Superior temporal gyrus (tissue), 1 donor: ENCODE results near the gene ARSJ.
A peak's percentile ranks its signal among the peaks of the same experiment; 100 is the strongest.

Experiments used
- DNase-seq: peaks from one replicate; pipeline ENCODE4 v3.0.0-alpha.2; 2016; ENCODE audit errors: extremely low spot score

The ARSJ gene

DNA sequence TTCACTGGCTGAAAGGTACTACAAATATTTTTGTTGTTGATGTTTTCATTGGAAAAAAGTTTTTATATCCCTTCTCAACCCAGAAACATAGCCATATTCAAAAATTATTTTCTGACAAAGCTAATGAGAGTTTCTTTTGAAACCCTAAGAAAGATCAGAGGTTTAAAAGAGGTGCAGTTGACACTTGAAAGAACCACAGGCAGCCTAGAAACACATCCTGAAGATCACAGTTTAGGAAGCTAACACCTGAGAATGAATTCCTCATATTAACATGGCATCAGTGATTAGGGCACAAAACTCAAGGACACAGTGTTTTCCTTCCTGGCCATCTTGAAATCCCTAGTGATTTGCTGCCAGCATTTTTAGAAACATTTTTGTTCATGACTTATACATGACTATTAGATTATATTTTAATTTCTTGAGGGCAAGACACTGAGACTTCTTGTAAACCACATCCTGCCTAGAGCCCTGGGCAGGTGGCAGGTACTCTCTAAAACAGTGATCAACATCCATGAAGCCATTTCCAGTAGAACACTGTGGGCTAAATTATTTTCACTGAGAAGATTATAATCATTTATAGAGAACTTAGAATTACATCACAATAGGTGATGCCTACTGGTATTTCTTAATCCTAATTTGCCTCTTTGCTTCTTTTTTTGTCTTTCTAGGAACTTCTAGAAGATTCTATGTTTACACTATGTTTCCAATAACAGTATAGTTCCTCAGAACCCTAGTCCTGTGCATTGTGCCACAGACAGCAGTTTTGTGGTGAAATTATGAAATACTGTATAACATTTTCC, 80.0 kb downstream of the ARSJ start:
- DNase-seq, result no peak

DNA sequence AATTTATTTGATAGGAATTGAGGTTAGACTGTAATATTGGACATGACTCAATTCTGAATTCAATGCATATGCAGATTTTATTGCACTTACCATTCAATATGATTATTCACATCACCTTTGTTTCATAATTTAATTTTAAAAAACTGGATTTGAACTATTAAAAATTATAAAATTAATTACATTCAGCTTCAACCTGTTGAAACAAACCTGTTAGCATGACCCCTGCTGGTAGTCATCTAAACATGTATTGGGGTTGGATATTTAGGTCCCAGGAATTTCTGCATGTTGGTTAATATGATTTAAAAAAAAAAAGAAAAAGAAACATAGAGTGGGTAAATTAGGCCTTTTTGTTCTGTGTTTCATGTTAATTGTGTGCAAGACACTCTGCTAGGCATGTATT, 85.9 kb downstream of the ARSJ start:
- no peak for DNase-seq

DNA sequence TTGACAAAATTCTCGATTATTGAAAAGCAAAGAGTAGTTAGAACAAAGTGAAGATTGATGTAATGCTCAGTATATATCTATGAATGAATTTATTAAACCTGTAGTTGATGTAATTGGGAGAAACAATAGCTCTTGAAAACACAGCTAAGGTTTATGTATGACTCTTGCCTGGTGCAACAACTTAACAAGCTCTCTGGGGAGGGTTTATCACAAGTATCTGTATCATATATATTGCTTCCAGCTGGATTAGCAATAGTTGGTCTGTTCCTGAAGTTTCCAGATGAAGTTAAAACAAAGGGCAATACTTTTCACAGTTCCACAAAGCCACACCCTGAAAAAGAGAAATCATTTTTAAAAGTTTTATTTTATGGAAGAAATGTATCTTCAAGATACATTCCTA, 91.4 kb downstream of the ARSJ start:
- DNase-seq, result no peak

DNA sequence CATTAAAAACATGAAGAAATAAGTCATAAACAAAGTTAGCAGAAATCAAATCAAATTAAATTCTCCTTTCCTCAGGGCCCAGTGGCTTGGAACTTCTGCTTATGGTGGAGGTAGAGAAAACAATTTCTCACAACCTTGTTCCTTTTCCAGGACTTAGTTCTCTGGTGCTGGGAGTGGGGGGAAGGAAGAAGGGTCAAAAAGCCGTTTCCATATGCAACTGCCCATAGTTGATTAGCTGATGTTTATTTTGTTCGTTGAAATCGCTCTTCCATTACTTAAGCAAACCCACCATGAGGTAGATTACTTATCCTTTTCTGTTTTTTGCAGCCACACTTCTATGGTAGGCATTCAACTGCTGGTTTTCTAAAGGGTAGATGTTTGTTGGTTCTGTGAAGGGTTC, 94.2 kb downstream of the ARSJ start:
- DNase-seq, result no peak

DNA sequence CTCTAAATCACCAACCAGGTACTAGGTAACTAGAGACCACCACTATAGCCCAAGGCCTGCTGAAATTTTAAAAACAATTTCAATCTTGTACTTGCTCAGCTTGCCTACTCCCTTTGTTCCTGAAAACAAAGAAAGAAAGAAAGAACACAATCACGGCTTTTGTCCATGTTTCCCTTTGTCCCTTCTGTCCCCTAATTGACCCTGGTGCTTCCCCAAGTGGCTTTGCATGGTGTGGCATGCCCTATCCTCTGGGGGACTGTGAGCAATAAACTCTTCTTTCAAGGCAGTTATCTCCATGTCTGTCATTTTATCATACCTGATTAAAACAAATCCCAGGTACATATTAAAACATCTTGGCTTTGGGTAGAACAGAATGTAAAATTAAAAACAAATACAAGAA, 94.8 kb downstream of the ARSJ start:
- DNase-seq, result no peak

DNA sequence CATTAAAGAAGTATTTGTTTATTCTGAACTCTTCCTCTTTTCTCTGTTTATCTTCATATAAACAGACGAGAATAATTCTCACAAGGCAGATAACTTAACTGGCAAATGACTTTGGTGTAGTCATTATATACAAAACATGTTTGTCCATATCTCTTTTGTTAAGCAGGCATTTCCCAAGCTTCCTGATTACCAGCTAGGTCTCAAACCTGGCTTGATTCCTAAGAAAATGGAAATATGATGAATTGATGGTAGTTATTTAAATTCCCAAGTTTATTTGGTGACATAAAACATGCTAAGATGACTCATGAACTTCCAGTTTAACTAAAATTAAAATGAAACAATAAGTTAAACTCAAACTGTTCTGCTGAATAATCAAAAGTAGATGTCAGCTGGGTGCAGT, 96.8 kb downstream of the ARSJ start:
- DNase-seq, result no peak

DNA sequence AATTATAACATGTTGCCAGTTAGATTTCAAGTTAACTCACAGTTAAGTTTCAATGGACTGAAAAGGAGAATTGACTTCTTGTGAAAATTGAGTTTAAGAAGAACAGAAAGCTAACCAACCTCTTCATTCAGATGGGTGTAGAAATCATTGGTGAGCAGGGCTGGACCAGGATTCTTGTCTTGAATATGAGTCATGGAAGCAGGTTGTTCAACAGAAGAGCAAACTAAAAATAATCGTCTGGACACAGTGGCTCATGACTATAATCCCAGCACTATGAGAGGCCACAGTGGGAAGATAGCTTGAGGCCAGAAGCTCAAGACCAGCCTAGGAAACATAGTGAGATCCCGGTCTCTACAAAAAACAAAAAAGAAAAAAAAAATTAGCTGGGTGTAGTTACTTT, 98.2 kb downstream of the ARSJ start:
- peak; percentile 40 for DNase-seq

DNA sequence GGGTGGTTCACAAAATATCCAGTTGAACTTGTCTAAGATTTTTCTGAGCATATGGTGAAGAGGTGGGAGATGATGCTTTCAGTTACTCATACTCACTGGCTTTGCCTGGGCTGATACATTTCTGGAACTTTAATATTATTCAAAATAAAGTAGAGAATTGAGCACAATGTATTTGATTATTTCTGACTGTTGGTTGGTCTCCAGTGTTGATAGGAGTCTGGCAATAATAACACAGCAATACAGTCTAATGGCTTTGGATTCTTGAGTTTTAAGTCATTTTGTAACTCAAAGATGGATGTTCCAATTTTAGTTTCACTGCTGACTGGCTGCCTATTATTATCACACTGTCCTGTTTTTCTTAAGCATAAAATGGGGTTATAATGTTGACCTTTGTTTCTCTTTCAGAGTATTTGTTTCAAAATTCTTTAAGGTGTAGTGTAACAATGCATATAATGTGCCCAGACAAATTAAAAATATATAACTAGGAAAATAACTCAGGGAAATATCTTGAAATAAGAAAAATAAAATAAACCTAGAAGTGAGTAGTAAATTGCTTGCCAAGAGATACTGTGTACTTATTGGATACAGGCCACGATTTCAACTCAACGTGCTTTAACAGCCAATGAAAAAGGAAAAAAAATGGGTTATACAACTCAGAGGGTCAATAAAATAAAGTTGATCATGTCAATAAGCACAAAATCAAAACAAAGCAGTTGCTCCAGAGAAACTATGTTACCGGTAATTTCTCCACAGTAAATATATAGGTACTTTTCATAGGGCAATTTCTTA, 99.0 kb downstream of the ARSJ start:
- peak; percentile 48 for DNase-seq

DNA sequence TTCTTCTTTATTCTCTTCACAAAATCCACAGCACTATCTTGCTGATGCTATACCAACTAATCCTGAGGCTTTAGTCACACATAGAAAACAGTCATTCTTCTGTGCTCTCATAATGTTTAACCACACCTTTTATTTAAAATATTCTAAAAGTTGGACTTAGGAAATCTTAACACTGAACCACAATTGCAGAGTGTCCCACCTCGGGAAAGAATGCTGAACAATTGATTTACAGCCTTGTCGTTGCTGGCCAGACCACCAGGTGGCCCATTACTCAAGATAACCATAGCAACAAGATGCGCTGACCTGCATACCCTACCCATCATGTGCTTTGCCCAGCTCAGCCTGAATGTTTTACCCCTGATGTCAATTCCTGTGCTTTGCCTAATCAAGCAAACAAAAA, 100.8 kb downstream of the ARSJ start:
- DNase-seq, result no peak

DNA sequence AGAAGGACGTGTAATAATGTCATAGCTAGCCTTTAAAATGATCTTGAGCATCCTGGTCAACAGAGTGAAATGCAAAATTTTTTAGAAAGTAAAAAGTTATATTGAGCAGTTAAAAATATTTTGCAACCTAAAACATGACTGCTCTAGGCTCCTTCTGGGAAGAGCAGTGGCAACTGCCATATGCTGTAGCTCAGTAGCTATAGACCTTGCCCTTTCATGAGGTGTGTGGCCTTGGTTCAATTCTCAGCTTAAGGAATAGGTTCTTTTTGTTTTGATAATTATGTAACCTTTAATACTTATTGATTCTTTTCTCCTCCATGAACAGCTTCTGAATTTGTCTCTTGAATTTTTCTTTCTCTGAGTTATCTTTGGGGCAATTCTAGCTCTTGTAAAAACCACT, 105.0 kb downstream of the ARSJ start:
- DNase-seq, result no peak

DNA sequence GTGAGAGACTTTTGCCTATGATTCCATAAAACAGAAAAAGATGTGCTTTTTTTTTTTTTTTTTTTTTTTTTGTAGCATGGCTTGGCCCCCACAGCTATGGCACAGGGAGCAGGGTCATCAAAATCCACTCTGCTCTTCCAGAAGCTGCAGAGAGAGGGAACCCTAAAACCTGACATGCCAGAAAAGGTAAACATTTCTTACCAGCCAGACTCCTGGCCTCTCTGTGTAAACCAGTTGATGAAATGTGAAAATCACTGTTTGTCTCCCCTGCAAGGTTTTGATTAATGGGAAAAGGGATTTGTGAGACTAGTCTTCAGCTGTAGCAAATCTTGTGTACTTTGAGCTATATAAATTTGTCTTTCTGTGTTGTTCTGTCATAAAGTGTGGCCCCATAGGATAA, 105.9 kb downstream of the ARSJ start:
- DNase-seq, result no peak

DNA sequence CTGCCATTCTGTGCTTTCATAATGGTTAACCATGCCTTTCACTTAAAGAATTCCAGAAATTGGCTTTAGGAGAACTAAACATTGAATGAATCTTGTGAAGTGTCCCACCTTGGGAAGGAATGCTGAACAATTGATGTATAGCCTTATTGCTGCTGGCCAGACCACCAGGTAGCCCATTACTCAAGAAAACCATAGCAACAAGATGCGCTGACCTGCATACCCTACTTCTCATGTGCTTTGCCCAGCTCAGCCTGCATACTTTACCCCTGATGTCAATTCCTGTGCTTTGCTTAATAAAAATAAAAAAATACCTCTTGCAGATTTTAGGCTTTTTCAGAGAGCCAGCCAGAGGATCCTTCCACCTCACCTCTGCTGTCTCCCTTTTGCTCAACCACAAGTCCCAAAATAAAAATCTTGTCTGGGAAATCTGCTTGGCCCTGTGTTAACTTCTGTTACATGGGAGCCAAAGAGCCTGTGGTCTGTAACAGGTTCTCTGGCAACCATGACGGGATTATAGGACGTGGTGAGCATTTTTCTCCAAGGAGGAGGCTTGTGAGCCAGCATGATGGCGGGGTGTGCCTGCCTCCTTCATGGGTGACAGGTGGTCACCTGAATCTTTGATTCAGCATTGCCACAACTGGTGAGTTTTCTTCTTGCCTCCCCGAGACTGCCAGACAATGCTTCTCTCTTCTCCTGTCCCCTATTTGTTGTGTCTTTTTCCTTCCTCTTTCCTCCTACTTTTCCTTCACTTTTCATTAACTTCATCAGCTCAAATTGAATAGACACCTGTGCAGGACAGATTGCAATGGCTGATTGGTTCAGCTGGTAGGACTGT, 106.8 kb downstream of the ARSJ start:
- no peak for DNase-seq

DNA sequence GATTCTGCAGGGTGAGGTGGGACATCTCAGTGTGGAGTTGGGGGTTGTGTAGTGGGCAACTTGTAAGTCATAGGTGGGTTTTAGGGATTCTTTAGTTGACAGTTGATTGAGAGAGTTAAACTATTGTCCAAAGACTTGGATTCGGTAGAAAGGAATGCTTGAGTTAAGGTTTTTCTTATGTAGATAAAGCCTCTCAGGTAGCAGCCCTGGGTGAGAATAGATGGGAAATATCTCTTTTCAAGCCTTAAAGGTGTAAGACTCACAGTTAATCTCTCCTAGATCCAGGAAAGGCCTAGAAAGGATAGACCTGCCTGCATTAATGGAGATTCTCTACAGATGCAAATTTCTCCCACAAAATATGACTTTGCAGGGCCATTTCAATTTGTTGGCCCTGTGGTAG, 108.4 kb downstream of the ARSJ start:
- no peak for DNase-seq

DNA sequence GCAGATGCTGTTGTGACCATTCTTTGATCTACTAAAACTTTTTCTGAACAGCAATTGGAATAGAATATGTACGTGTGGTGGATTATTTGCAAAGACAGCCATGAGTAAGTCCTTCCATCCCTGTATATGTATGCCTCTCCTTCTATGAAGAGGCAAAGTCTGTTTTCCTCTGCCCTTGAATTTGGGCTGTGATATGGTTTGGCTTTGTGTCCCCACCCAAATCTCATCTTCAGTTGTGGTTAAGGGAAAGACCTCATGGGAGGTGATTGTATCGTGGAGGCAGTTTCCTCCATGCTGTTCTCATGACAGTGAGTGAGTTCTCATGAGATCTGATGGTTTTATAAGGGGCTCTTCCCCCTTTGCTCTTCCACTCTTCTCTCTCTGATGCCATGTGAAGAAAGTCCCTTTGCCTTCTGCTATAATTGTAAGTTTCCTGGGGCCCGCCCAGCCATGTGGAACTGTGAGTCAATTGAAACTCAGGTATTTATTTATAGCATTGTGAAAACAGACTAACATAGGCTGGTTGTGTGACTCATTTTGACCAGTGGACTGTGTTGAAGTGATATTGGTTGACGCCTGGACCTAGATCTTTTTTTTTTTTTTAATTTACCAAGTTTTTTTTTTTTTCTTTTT, 109.6 kb downstream of the ARSJ start:
- no peak for DNase-seq

DNA sequence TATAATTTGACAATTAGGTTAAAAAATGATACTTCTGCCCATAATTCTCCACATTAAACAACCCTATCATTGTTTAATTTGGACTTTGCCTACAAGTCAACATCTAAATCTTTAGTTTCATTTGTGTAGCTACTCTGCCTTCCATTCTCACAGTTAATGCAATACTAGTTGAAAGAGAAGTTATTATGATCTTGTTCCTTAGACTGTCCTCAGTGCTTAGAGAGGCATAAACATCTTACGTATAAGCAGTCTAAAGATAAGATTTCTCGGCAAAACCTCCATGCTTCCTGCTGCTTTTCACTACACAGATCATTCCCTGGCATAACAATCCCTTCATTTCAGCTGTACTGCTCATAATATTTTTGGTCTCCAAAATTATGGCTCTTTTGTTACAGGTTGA, 112.8 kb downstream of the ARSJ start:
- no peak for DNase-seq

DNA sequence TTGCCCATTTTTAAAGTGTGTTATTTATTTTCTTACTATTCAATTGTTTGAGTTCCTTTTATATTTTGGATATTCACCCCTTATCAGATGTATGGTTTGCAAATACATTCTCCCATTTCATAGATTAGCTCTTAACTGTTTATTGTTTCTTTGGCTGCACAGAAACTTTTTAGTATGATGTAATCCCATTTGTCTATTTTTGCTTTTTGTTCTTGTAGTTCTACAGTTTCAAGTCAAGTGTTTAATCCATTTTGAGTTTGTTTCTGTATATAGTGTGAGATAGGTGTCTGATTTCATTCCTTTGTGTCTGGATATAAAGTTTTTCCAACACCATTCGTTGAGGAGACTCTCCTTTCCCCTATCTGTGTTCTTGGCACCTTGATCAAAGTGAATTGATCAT, 120.5 kb downstream of the ARSJ start:
- no peak for DNase-seq

DNA sequence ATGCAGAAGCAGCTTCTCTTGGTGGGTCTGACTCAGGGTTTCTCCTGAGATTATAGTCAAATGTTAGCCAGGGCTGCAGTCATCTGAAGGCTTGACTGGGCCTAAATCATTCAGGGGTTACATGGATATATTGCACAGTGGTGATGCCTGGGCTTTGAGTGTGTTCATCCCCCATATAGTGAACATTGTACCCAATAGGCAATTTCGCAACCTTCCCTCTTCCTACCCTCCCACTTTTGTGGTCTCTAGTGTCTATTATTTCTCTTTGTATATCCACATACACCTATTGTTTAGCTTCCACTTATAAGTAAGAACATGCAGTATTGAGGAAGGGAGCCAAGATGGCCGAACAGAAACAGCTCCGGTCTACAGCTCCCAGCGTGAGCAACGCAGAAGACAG, 127.6 kb downstream of the ARSJ start:
- DNase-seq, result no peak
